Measurements from ENCODE around the gene DTNB.
"Not testable (repeated sequence)": the region's sequence is repeated elsewhere in the genome, so short reads cannot be mapped to it uniquely, and the experiment has no call there.

DTNB gene

GRCh38 chr2:25535411-25536289, 137.7 kb downstream of the DTNB start:
- not testable (repeated sequence) for DNase-seq

GRCh38 chr2:25534937-25535336, 138.4 kb downstream of the DTNB start:
- DNase-seq = not testable (repeated sequence)

- DNase-seq = no peak
These were observed 138.9 kb downstream of the DTNB start for GRCh38 chr2:25534455-25534854.

GRCh38 chr2:25533771-25534170, 139.6 kb downstream of the DTNB start:
- DNase-seq = not testable (repeated sequence)

GRCh38 chr2:25532521-25532920, 140.9 kb downstream of the DTNB start:
- no peak for DNase-seq

- DNase-seq = no peak
These were observed 144.3 kb downstream of the DTNB start for GRCh38 chr2:25529034-25529433.

- no peak for DNase-seq
These were observed 145.2 kb downstream of the DTNB start for GRCh38 chr2:25528173-25528572.

- DNase-seq = no peak
These were observed 148.9 kb downstream of the DTNB start for GRCh38 chr2:25524507-25524906.

GRCh38 chr2:25523060-25523459, 150.3 kb downstream of the DTNB start:
- DNase-seq = no peak

GRCh38 chr2:25521665-25522387, 151.6 kb downstream of the DTNB start:
- peak; percentile 48 to 82 for DNase-seq

- DNase-seq = no peak
These were observed 152.3 kb downstream of the DTNB start for GRCh38 chr2:25521126-25521525.

- no peak for DNase-seq
These were observed 155.7 kb downstream of the DTNB start for GRCh38 chr2:25517701-25518100.

- no peak for DNase-seq
These were observed 159.2 kb downstream of the DTNB start for GRCh38 chr2:25514043-25514637.

GRCh38 chr2:25512707-25513106, 160.7 kb downstream of the DTNB start:
- no peak for DNase-seq

GRCh38 chr2:25506226-25506625, 167.2 kb downstream of the DTNB start:
- no peak for DNase-seq

- no peak for DNase-seq
These were observed 167.8 kb downstream of the DTNB start for GRCh38 chr2:25505622-25506021.

- DNase-seq = no peak
These were observed 168.2 kb downstream of the DTNB start for GRCh38 chr2:25505182-25505581.

- DNase-seq = no peak
These were observed 169.1 kb downstream of the DTNB start for GRCh38 chr2:25504266-25504665.

- DNase-seq = no peak
These were observed 174.2 kb downstream of the DTNB start for GRCh38 chr2:25499157-25499556.

- no peak for DNase-seq
These were observed 175.4 kb downstream of the DTNB start for GRCh38 chr2:25497918-25498407.

- DNase-seq = no peak
These were observed 176.0 kb downstream of the DTNB start for GRCh38 chr2:25497229-25497917.

- DNase-seq = no peak
These were observed 178.8 kb downstream of the DTNB start for GRCh38 chr2:25494616-25495015.

GRCh38 chr2:25493207-25493606, 180.2 kb downstream of the DTNB start:
- DNase-seq = no peak
